Endothelial cell of hepatic sinusoid (primary cell): ENCODE measurements around the gene CNST.
"Not testable (repeated sequence)": the region's sequence is repeated elsewhere in the genome, so short reads cannot be mapped to it uniquely, and the experiment has no call there.

Experiments
- in situ Hi-C: cut with HindIII; loops from 2 replicates; pipeline ENCODE4 v1.10.0; 2017; ENCODE audit warnings: low sequenced_read_pairs

Gene CNST

GRCh38 chr1:246698466-246699094 is 132.3 kb downstream of the CNST start:
- in situ Hi-C loops: no loop called here

- in situ Hi-C loops: no loop called here
Measured at GRCh38 chr1:246699095-246699735, 133.0 kb downstream of the CNST start.

GRCh38 chr1:246703581-246703980 is 137.3 kb downstream of the CNST start:
- in situ Hi-C loops: no loop called here

GRCh38 chr1:246705368-246705767 is 139.1 kb downstream of the CNST start:
- in situ Hi-C loops: no loop called here

- in situ Hi-C loops: no loop called here
Measured at GRCh38 chr1:246708166-246708565, 141.9 kb downstream of the CNST start.

GRCh38 chr1:246709196-246709595 is 142.9 kb downstream of the CNST start:
- in situ Hi-C loops: no loop called here

GRCh38 chr1:246709835-246710234 is 143.6 kb downstream of the CNST start:
- in situ Hi-C loops: no loop called here

- in situ Hi-C loops: no loop called here
Measured at GRCh38 chr1:246711548-246712003, 145.3 kb downstream of the CNST start.

GRCh38 chr1:246712428-246712827 is 146.2 kb downstream of the CNST start:
- in situ Hi-C loops: not testable (repeated sequence)
